Effector memory CD4-positive, alpha-beta T cell (primary cell): Measurements from ENCODE around the gene PSMB11.

Experiments used
- DNase-seq, 3 donors: peaks; one replicate each; pipeline ENCODE4 v3.0.0-alpha.2; 2020
- H3K27ac ChIP-seq: 2 replicates; pipeline ENCODE4 v1.7.0; 2013; ENCODE audit warnings: mild to moderate bottlenecking, low read length, moderate library complexity; ENCODE audit not compliant: insufficient read depth, poor library complexity, severe bottlenecking
- H3K27me3 ChIP-seq: replicated peaks from 2 replicates; pipeline ENCODE4 v1.7.0; 2013; ENCODE audit warnings: mild to moderate bottlenecking, low read length; ENCODE audit not compliant: insufficient read depth, control insufficient read depth, poor library complexity, severe bottlenecking
- H3K36me3 ChIP-seq: 2 replicates; pipeline ENCODE4 v1.7.0; 2013; ENCODE audit warnings: mild to moderate bottlenecking, low read length, moderate library complexity; ENCODE audit not compliant: control insufficient read depth, insufficient read depth
- H3K4me1 ChIP-seq: 2 replicates; pipeline ENCODE4 v1.7.0; 2013; ENCODE audit warnings: low read length, mild to moderate bottlenecking; ENCODE audit not compliant: control insufficient read depth, insufficient read depth, poor library complexity, severe bottlenecking
- H3K4me3 ChIP-seq: 2 replicates; pipeline ENCODE4 v1.7.0; 2013; ENCODE audit warnings: low read length, low read depth, mild to moderate bottlenecking; ENCODE audit not compliant: insufficient read depth, poor library complexity, severe bottlenecking
- H3K9me3 ChIP-seq: 2 replicates; pipeline ENCODE4 v1.7.0; 2013; ENCODE audit warnings: mild to moderate bottlenecking, low read length, moderate library complexity; ENCODE audit not compliant: control insufficient read depth

The PSMB11 gene

GRCh38 chr14:23015618-23016017 lies 26.4 kb upstream of the PSMB11 start:
- Histone ChIP-seq H3K27me3 (no peaks in the 10 kb centered on the region), H3K9me3 (no peaks in the 10 kb centered on the region), H3K27ac (no peak overlapping the region), H3K4me1 (no peaks in the 10 kb centered on the region), H3K36me3 (no peaks in the 10 kb centered on the region), H3K4me3 (no peak overlapping the region)
- DNase-seq = no peak

GRCh38 chr14:23017091-23017490 lies 24.9 kb upstream of the PSMB11 start:
- Histone ChIP-seq H3K9me3 (no peaks in the 10 kb centered on the region), H3K4me3 (no peak overlapping the region), H3K27me3 (no peaks in the 10 kb centered on the region), H3K36me3 (no peaks in the 10 kb centered on the region), H3K4me1 (no peaks in the 10 kb centered on the region), H3K27ac (no peak overlapping the region)
- no peak for DNase-seq

GRCh38 chr14:23018107-23018506 lies 23.9 kb upstream of the PSMB11 start:
- Histone ChIP-seq H3K27ac (no peak overlapping the region), H3K36me3 (no peaks in the 10 kb centered on the region), H3K9me3 (no peaks in the 10 kb centered on the region), H3K4me1 (peaks cover 3% of the 10 kb centered on the region), H3K27me3 (no peaks in the 10 kb centered on the region), H3K4me3 (no peak overlapping the region)
- no peak for DNase-seq

GRCh38 chr14:23020143-23021128 lies 21.6 kb upstream of the PSMB11 start:
- Histone ChIP-seq H3K27ac (no peak overlapping the region), H3K36me3 (peaks cover under 1% of the 10 kb centered on the region), H3K4me1 (peaks cover 4% of the 10 kb centered on the region), H3K4me3 (no peak overlapping the region), H3K9me3 (no peaks in the 10 kb centered on the region), H3K27me3 (no peaks in the 10 kb centered on the region)
- no peak for DNase-seq

GRCh38 chr14:23021434-23021833 lies 20.6 kb upstream of the PSMB11 start:
- Histone ChIP-seq H3K9me3 (no peaks in the 10 kb centered on the region), H3K4me1 (peaks cover 4% of the 10 kb centered on the region), H3K27me3 (no peaks in the 10 kb centered on the region), H3K4me3 (no peak overlapping the region), H3K27ac (no peak overlapping the region), H3K36me3 (peaks cover 9% of the 10 kb centered on the region)
- no peak for DNase-seq

GRCh38 chr14:23021889-23022442 lies 20.0 kb upstream of the PSMB11 start:
- no peak overlapping the region for H3K27ac ChIP-seq
- DNase-seq = no peak
- no peaks in the 10 kb centered on the region for H3K9me3 ChIP-seq
- H3K4me1 ChIP-seq = peaks cover 4% of the 10 kb centered on the region
- no peak overlapping the region for H3K4me3 ChIP-seq
- no peaks in the 10 kb centered on the region for H3K27me3 ChIP-seq
- peaks cover 9% of the 10 kb centered on the region for H3K36me3 ChIP-seq

GRCh38 chr14:23023022-23023794 lies 18.8 kb upstream of the PSMB11 start:
- peaks cover 4% of the 10 kb centered on the region for H3K4me1 ChIP-seq
- no peak overlapping the region for H3K27ac ChIP-seq

GRCh38 chr14:23023795-23024152 lies 18.2 kb upstream of the PSMB11 start:
- H3K9me3 ChIP-seq = no peaks in the 10 kb centered on the region
- H3K27me3 ChIP-seq = no peaks in the 10 kb centered on the region
- no peak overlapping the region for H3K4me3 ChIP-seq
- H3K27ac ChIP-seq = no peak overlapping the region
- DNase-seq = no peak
- H3K36me3 ChIP-seq = peaks cover 9% of the 10 kb centered on the region
- peaks cover 7% of the 10 kb centered on the region for H3K4me1 ChIP-seq

More at GRCh38 chr14:23023022-23023794, 18.8 kb upstream of the PSMB11 start:
- no peak overlapping the region for H3K4me3 ChIP-seq
- no peaks in the 10 kb centered on the region for H3K27me3 ChIP-seq
- no peaks in the 10 kb centered on the region for H3K9me3 ChIP-seq
- DNase-seq = no peak
- peaks cover 9% of the 10 kb centered on the region for H3K36me3 ChIP-seq

- DNase-seq = no peak
- H3K4me1 ChIP-seq = peaks cover 8% of the 10 kb centered on the region
- no peak overlapping the region for H3K27ac ChIP-seq
- no peak overlapping the region for H3K4me3 ChIP-seq
- H3K36me3 ChIP-seq = peaks cover 13% of the 10 kb centered on the region
- H3K9me3 ChIP-seq = no peaks in the 10 kb centered on the region
- no peaks in the 10 kb centered on the region for H3K27me3 ChIP-seq
Observed at GRCh38 chr14:23024612-23025075, 17.4 kb upstream of the PSMB11 start.
